ENCODE measurements around the gene CACNA1F. TPM values are rescaled to one million over a fixed set of nuclear protein-coding genes. Genes with fewer than 3 reads are reported as not detected.

CACNA1F gene
- total RNA-seq, 1 donor from 2014 or later: 3.0 TPM

GRCh38 chrX:49225858-49226257 lies 7.3 kb downstream of the CACNA1F start:
- intact Hi-C loops (cut with micrococcal nuclease): no loop called here
- CTCF ChIA-PET: no interaction called here
- TF ChIP-seq, protein P1, sequence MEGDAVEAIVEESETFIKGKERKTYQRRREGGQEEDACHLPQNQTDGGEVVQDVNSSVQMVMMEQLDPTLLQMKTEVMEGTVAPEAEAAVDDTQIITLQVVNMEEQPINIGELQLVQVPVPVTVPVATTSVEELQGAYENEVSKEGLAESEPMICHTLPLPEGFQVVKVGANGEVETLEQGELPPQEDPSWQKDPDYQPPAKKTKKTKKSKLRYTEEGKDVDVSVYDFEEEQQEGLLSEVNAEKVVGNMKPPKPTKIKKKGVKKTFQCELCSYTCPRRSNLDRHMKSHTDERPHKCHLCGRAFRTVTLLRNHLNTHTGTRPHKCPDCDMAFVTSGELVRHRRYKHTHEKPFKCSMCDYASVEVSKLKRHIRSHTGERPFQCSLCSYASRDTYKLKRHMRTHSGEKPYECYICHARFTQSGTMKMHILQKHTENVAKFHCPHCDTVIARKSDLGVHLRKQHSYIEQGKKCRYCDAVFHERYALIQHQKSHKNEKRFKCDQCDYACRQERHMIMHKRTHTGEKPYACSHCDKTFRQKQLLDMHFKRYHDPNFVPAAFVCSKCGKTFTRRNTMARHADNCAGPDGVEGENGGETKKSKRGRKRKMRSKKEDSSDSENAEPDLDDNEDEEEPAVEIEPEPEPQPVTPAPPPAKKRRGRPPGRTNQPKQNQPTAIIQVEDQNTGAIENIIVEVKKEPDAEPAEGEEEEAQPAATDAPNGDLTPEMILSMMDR (IDR thresholded peaks at IDR 0.05): no peak
- H3K36me3 Mint-ChIP-seq (ENCODE audit: low read depth): no peaks in the 10 kb centered on the region
- H3K4me3 Mint-ChIP-seq: no peak overlapping the region
- H3K4me1 Mint-ChIP-seq: peaks cover 10% of the 10 kb centered on the region
- no peaks in the 10 kb centered on the region for H3K27me3 Mint-ChIP-seq
- DNase-seq: no peak
- POLR2A ChIA-PET: no interaction called here
- no peak for ATAC-seq (ENCODE audit: low read depth)
- H3K27ac Mint-ChIP-seq: no peak overlapping the region
- H3K9me3 Mint-ChIP-seq: no peaks in the 10 kb centered on the region

- POLR2A ChIA-PET: interaction anchor here (1.0 kb wide), 1 partner anchor 31 kb away, joined by 3 read pairs; no protein-coding TSS in a partner anchor
- Mint-ChIP-seq H3K9me3 (no peaks in the 10 kb centered on the region), H3K36me3 (ENCODE audit: low read depth) (no peaks in the 10 kb centered on the region), H3K4me1 (peaks cover 3% of the 10 kb centered on the region), H3K4me3 (no peak overlapping the region), H3K27ac (no peak overlapping the region), H3K27me3 (no peaks in the 10 kb centered on the region)
- no peak for ATAC-seq (ENCODE audit: low read depth)
- intact Hi-C loops (cut with micrococcal nuclease): no loop called here
- CTCF ChIA-PET: no interaction called here
- TF ChIP-seq, protein P1 (IDR thresholded peaks at IDR 0.05): no peak
- no peak for DNase-seq
Measured at GRCh38 chrX:49221868-49222267, 11.3 kb downstream of the CACNA1F start.

DNA sequence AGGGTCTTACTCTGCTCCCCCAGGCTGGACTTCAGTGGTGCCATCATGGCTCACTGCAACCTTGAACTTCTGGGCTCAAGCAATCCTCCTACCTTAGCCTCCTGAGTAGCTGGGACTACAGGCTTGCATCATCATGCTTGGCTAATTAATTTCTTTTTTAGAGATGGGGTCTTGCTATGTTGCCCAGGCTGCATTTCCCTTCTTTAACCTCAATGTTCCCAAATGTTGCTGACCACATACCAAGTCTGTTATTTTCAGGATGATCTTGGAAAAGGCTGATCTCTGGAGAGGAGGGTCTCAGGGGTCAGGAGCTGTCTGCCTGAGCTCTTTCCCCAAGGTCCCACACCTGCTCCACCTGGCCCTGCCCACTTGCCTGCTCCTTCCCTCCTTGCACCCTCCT lies 13.0 kb downstream of the CACNA1F start:
- Mint-ChIP-seq H3K4me1 (peaks cover 3% of the 10 kb centered on the region), H3K9me3 (no peaks in the 10 kb centered on the region), H3K27me3 (no peaks in the 10 kb centered on the region), H3K36me3 (ENCODE audit: low read depth) (no peaks in the 10 kb centered on the region), H3K27ac (no peak overlapping the region), H3K4me3 (no peak overlapping the region)
- intact Hi-C loops (cut with micrococcal nuclease): no loop called here
- ATAC-seq (ENCODE audit: low read depth) (no peak), DNase-seq (no peak)
- POLR2A ChIA-PET: interaction anchor here (1.3 kb wide), 1 partner anchor 9 kb away, joined by 3 read pairs; no protein-coding TSS in a partner anchor
- CTCF ChIA-PET: no interaction called here
- TF ChIP-seq, protein P1 (IDR thresholded peaks at IDR 0.05): no peak

DNA sequence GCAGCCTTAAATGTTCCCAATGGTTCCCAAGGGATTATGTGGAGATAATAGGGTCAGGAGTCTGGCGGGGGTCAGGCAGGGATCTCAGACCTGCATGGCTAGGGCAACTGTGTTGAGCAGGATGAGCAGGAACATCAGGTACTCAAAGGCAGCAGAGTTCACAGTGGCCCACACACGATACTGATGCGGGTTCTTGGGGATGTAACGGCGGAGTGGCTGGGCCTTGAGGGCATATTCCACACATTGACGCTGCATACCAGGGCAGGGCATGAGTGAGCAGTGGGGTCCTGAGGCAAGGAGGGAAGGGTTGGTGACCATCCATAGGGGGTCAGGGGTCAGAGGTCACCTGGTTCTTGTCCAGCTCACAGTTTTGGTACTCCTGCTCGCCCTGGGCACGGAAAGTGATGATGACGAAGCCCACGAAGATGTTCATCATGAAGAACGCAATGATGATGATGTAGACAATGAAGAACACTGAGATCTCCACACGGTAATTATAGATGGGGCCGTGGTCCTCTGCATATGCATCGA lies 18.1 kb downstream of the CACNA1F start:
- no peak overlapping the region for H3K4me3 Mint-ChIP-seq
- ChIA-PET POLR2A (no interaction called here), CTCF (no interaction called here)
- intact Hi-C loops (cut with micrococcal nuclease): no loop called here
- DNase-seq (no peak), ATAC-seq (ENCODE audit: low read depth) (no peak)
- TF ChIP-seq, protein P1 (IDR thresholded peaks at IDR 0.05): no peak
- H3K4me1 Mint-ChIP-seq: no peaks in the 10 kb centered on the region
- H3K36me3 Mint-ChIP-seq (ENCODE audit: low read depth): peaks cover 1% of the 10 kb centered on the region
- H3K9me3 Mint-ChIP-seq: no peaks in the 10 kb centered on the region
- H3K27ac Mint-ChIP-seq: no peak overlapping the region
- H3K27me3 Mint-ChIP-seq: no peaks in the 10 kb centered on the region

- intact Hi-C loops (cut with micrococcal nuclease): no loop called here
- no peak for DNase-seq
- ATAC-seq (ENCODE audit: low read depth): no peak
- POLR2A ChIA-PET: interaction anchor here (0.6 kb wide), 1 partner anchor 9 kb away, joined by 7 read pairs; no protein-coding TSS in a partner anchor
- H3K27me3 Mint-ChIP-seq: no peaks in the 10 kb centered on the region
- no peak overlapping the region for H3K4me3 Mint-ChIP-seq
- CTCF ChIA-PET: no interaction called here
- H3K27ac Mint-ChIP-seq: no peak overlapping the region
- no peaks in the 10 kb centered on the region for H3K9me3 Mint-ChIP-seq
- TF ChIP-seq, protein P1 (IDR thresholded peaks at IDR 0.05): no peak
- H3K36me3 Mint-ChIP-seq (ENCODE audit: low read depth): peaks cover 1% of the 10 kb centered on the region
- no peaks in the 10 kb centered on the region for H3K4me1 Mint-ChIP-seq
Measured at GRCh38 chrX:49214416-49214815, 18.7 kb downstream of the CACNA1F start.
